OCI-LY3 (cell line): Measurements from ENCODE around the gene COG1.
A peak's percentile ranks its signal among the peaks of the same experiment; 100 is the strongest.

Experiments
- H2AFZ ChIP-seq: fragments of 200-600, 300-600 bp; shearing (Covaris generic); 2 replicates; pipeline ENCODE4 v1.6.0; 2014; ENCODE audit warnings: antibody characterized with exemption, low read depth, low read length
- H3K27ac ChIP-seq: fragments of 200-600, 300-600 bp; sonication (generic); 2 replicates; pipeline ENCODE4 v1.5.1; 2014; ENCODE audit warnings: mild to moderate bottlenecking, low read length, moderate library complexity, mixed read lengths
- H3K27me3 ChIP-seq: fragments of 200-600, 300-600 bp; sonication (generic); 2 replicates; pipeline ENCODE4 v1.6.1; 2014; ENCODE audit warnings: low read depth, low read length, mixed read lengths
- H3K36me3 ChIP-seq: fragments of 200-600, 300-600 bp; sonication (generic); replicated peaks from 2 replicates; pipeline ENCODE3; 2014; ENCODE audit warnings: low read depth, low read length, mixed read lengths
- H3K4me1 ChIP-seq: fragments of 300-600, 200-600 bp; sonication (generic); 2 replicates; pipeline ENCODE4 v1.6.1; 2014; ENCODE audit warnings: low read length, mixed read lengths
- H3K4me2 ChIP-seq: fragments of 200-600, 300-600 bp; sonication (generic); 2 replicates; pipeline ENCODE4 v1.6.1; 2014; ENCODE audit warnings: low read length, mixed read lengths
- H3K4me3 ChIP-seq: fragments of 300-600, 200-600 bp; sonication (generic); 2 replicates; pipeline ENCODE4 v1.5.1; 2014; ENCODE audit warnings: antibody characterized with exemption, mild to moderate bottlenecking, low read length, moderate library complexity
- H3K79me2 ChIP-seq: fragments of 300-600, 200-600 bp; shearing (Covaris generic); 2 replicates; pipeline ENCODE4 v1.6.1; 2014; ENCODE audit warnings: mild to moderate bottlenecking, low read length, mixed read lengths
- H3K9ac ChIP-seq: fragments of 300-600, 200-600 bp; shearing (Covaris generic); 2 replicates; pipeline ENCODE4 v1.6.0; 2014; ENCODE audit warnings: mild to moderate bottlenecking, low read length, moderate library complexity
- H3K9me3 ChIP-seq: fragments of 200-600, 300-600 bp; shearing (Covaris generic); 2 replicates; pipeline ENCODE4 v1.6.1; 2014; ENCODE audit warnings: low read length, mixed read lengths; ENCODE audit not compliant: insufficient read depth
- H4K20me1 ChIP-seq: fragments of 200-600, 300-600 bp; sonication (generic); 2 replicates; pipeline ENCODE4 v1.6.1; 2016; ENCODE audit warnings: low read length, mixed read lengths; ENCODE audit not compliant: insufficient read depth
- CTCF ChIP-seq: fragments of 200-600, 300-600 bp; sonication (generic); IDR thresholded peaks from 2 replicates; pipeline ENCODE4 v1.5.1; 2014; ENCODE audit warnings: antibody characterized with exemption, low read length, low read depth
- EZH2phosphoT487 ChIP-seq: fragments of 200-600 bp; shearing (Covaris generic); IDR thresholded peaks from 2 replicates; pipeline ENCODE4 v1.6.1; 2018; ENCODE audit warnings: antibody characterized with exemption, mixed run types, low read depth

COG1 gene

GRCh38 chr17:73214008-73214407 is 21.2 kb downstream of the COG1 start:
- H3K9ac ChIP-seq = no peak overlapping the region
- no peak for TF ChIP-seq EZH2phosphoT487
- no peak for TF ChIP-seq CTCF
- peaks cover 20% of the 10 kb centered on the region for H3K36me3 ChIP-seq
- H4K20me1 ChIP-seq = peaks cover 16% of the 10 kb centered on the region
- no peaks in the 10 kb centered on the region for H3K27me3 ChIP-seq
- no peak overlapping the region for H3K4me2 ChIP-seq
- H3K79me2 ChIP-seq = no peaks in the 10 kb centered on the region
- no peak overlapping the region for H3K27ac ChIP-seq
- no peaks in the 10 kb centered on the region for H3K4me1 ChIP-seq
- H2AFZ ChIP-seq = no peak overlapping the region
- no peaks in the 10 kb centered on the region for H3K9me3 ChIP-seq
- H3K4me3 ChIP-seq = no peak overlapping the region

GRCh38 chr17:73214851-73215250 is 22.0 kb downstream of the COG1 start:
- Histone ChIP-seq H3K4me2 (no peak overlapping the region), H3K9me3 (no peaks in the 10 kb centered on the region), H3K27ac (no peak overlapping the region), H3K4me1 (no peaks in the 10 kb centered on the region), H3K9ac (no peak overlapping the region), H3K36me3 (peaks cover 15% of the 10 kb centered on the region), H3K27me3 (no peaks in the 10 kb centered on the region), H3K79me2 (no peaks in the 10 kb centered on the region), H3K4me3 (no peak overlapping the region), H4K20me1 (peaks cover 16% of the 10 kb centered on the region), H2AFZ (no peak overlapping the region)
- no peak for TF ChIP-seq EZH2phosphoT487
- no peak for TF ChIP-seq CTCF

GRCh38 chr17:73215447-73215846 is 22.6 kb downstream of the COG1 start:
- Histone ChIP-seq H3K27me3 (no peaks in the 10 kb centered on the region), H3K27ac (no peak overlapping the region), H3K4me2 (no peak overlapping the region), H3K36me3 (peaks cover 12% of the 10 kb centered on the region), H3K9ac (no peak overlapping the region), H4K20me1 (peaks cover 16% of the 10 kb centered on the region), H3K79me2 (no peaks in the 10 kb centered on the region), H3K9me3 (no peaks in the 10 kb centered on the region), H3K4me3 (no peak overlapping the region), H3K4me1 (no peaks in the 10 kb centered on the region), H2AFZ (no peak overlapping the region)
- TF ChIP-seq EZH2phosphoT487 (no peak), CTCF (peak; percentile 17; the same call in 1 of the 2 replicates)

- no peaks in the 10 kb centered on the region for H3K27me3 ChIP-seq
- no peak overlapping the region for H3K4me3 ChIP-seq
- H3K4me2 ChIP-seq = no peak overlapping the region
- H3K27ac ChIP-seq = no peak overlapping the region
- H2AFZ ChIP-seq = no peak overlapping the region
- peaks cover 8% of the 10 kb centered on the region for H3K36me3 ChIP-seq
- H3K79me2 ChIP-seq = peaks cover 31% of the 10 kb centered on the region
- H3K4me1 ChIP-seq = peaks cover 27% of the 10 kb centered on the region
- TF ChIP-seq CTCF (no peak), EZH2phosphoT487 (no peak)
- H3K9ac ChIP-seq = no peak overlapping the region
- no peaks in the 10 kb centered on the region for H3K9me3 ChIP-seq
- peaks cover 32% of the 10 kb centered on the region for H4K20me1 ChIP-seq
Measured at GRCh38 chr17:73223626-73224230, 30.9 kb downstream of the COG1 start.
